Choroid plexus epithelial cell (primary cell): ENCODE measurements around the gene ARIH1.
A peak's percentile ranks its signal among the peaks of the same experiment; 100 is the strongest.

ENCODE experiments used
- DNase-seq: peaks from one replicate; pipeline ENCODE4 v3.0.0-alpha.2; 2010; ENCODE audit warnings: low read depth
- H3K4me3 ChIP-seq: 2 replicates; pipeline ENCODE4 v1.5.1; 2011; ENCODE audit warnings: low read depth, mild to moderate bottlenecking, control low read depth, low read length, moderate library complexity
- TF ChIP-seq, protein P1 (sequence below): conservative IDR thresholded peaks from 2 replicates; pipeline ENCODE4 v1.5.1; 2011; ENCODE audit warnings: low read depth, mild to moderate bottlenecking, control low read depth, inconsistent platforms, low read length, moderate library complexity

Gene ARIH1

DNA sequence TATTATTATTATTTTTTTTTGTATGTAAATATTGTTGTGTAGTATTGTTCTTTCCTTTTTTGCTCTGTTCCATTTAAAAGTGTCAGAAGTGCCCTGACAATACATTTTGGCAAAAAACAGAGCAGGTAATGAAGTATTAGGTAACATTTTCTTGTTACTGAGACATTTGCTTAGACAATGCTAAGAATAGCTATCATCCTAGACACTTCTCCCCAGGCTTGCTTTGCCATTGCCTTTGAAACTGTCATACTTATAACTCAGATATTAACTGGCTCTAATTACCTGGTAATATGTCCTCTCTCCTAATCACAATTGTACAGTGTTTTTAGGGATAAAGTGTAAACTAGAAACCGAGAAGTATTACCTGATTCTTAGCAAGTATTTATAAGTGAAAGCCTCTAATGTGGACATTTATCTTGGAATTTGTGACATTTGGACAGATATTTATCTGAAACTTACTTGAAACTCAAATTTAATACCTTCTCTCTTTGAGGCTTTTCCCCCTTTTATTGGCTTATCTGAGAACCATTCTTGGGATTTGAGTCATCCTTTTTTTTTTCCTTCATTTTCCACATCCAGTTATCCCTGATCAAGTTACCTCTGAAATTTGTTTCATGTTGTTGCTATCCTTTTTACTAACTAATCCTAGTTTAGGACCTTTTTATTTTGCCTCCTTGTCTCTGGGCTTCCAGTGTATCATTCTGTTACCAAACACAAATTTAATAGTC is 13.1 kb downstream of the ARIH1 start:
- H3K4me3 ChIP-seq, result no peak overlapping the region
- TF ChIP-seq, protein P1, sequence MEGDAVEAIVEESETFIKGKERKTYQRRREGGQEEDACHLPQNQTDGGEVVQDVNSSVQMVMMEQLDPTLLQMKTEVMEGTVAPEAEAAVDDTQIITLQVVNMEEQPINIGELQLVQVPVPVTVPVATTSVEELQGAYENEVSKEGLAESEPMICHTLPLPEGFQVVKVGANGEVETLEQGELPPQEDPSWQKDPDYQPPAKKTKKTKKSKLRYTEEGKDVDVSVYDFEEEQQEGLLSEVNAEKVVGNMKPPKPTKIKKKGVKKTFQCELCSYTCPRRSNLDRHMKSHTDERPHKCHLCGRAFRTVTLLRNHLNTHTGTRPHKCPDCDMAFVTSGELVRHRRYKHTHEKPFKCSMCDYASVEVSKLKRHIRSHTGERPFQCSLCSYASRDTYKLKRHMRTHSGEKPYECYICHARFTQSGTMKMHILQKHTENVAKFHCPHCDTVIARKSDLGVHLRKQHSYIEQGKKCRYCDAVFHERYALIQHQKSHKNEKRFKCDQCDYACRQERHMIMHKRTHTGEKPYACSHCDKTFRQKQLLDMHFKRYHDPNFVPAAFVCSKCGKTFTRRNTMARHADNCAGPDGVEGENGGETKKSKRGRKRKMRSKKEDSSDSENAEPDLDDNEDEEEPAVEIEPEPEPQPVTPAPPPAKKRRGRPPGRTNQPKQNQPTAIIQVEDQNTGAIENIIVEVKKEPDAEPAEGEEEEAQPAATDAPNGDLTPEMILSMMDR, result no peak
- peak; percentile 18 for DNase-seq

DNA sequence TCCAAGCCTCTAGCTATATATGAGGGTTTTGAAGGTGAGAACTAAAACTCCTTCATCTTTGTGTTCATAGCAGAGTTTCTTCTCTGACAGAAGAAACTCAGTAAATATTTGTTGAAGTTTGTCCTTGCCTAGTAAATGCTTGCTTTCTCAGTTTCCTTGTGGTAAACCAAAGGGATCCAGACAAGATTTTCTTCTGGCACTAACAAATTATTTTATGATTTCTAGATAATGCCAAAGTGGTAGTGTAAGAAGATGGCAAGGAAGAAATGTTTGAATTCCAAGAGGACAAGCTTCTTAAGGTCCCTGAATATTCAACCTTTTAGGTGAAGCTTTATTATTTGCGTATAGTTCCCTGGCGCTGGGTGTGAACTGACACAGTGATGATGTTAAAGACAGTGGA is 14.4 kb downstream of the ARIH1 start:
- TF ChIP-seq, protein P1, result no peak

DNA sequence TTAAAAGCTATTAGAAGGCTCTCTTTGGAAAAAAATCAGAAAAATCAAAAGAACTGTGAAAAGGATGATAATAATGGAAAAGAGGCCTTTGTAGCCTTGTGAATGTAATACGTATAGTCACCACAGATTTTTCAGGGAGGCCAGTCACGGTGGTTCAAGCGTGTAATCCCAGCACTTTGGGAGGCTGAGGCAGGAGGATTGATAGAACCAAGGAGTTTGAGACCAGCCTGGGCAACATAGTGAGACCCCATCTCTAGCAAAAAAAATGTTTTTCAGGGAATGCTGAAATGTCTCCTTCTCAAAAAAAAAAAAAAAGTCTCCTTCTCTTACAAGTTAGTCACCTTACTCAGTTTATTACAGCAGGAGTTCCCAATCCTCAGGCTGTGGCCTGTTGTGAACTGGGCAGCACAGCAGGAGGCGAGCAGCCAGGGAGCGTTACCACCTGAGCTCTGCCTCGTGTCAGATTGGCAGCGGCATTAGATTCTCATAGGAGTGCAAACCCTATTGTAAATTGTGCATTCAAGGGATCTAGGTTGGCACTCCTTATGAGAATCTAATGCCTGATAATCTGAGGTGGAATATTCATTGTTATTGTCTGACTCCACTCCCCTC is 15.9 kb downstream of the ARIH1 start:
- DNase-seq, result no peak
- TF ChIP-seq, protein P1, result no peak
- no peak overlapping the region for H3K4me3 ChIP-seq

More for the DNA sequence above, 14.4 kb downstream of the ARIH1 start:
- no peak for DNase-seq
- H3K4me3 ChIP-seq, result no peak overlapping the region

DNA sequence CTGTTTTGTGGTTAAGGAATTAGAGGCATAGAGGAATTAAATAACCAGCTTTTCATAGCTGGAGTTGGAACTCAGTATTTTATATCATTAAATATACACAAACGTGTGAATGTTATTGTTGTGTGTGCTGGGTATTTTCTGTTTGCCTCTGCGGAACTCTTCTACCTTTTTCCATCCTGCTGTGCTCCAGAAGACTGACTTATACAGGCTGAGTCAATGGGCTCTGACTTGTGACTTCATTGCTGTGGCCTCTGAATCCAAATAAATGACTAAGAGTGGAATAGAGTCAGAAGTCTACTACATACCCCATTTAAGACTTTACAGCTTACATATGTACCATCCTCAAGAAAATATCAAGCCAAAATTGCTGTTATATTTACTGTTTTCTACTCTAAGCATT is 17.6 kb downstream of the ARIH1 start:
- H3K4me3 ChIP-seq, result no peak overlapping the region
- DNase-seq, result peak; percentile 73
- TF ChIP-seq, protein P1, result no peak

DNA sequence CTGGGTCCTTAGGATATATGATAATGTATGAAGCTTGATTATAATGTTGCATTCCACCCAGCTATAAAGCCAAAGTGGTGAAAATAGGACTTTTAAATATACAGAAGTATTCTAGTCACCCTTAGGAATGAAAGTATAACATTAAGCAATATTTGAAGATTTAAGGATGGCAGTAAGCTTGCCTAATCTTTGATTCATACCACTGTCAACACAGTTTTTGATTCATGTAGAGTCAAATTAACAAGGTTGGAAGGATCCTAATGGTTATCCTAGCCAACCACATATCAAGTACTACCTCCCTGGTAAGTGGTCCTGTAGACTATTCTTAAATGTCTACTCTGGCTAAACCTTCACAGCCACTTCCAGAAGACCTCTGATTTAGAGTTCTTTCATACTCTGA is 18.6 kb downstream of the ARIH1 start:
- no peak overlapping the region for H3K4me3 ChIP-seq
- TF ChIP-seq, protein P1, result no peak
- peak; percentile 25 for DNase-seq

DNA sequence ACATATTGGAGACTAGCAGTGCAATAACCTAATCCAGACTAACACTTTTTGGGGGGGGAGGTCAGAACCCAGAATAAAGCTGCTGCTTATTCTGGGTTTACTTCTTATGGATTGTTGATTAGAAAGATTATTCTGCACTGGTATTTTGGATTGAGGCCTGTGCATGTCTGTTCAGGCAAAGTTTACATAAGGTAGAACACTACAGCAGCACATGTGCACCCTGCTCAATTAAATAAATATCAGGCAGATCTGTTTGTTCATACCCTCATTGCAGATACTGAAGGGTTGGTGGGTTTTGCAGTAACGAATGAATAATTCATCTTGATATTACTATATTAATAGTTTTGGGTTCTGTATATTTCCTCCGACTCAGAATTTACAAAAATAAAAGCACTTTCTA is 19.1 kb downstream of the ARIH1 start:
- no peak overlapping the region for H3K4me3 ChIP-seq
- TF ChIP-seq, protein P1, result no peak
- DNase-seq, result no peak

DNA sequence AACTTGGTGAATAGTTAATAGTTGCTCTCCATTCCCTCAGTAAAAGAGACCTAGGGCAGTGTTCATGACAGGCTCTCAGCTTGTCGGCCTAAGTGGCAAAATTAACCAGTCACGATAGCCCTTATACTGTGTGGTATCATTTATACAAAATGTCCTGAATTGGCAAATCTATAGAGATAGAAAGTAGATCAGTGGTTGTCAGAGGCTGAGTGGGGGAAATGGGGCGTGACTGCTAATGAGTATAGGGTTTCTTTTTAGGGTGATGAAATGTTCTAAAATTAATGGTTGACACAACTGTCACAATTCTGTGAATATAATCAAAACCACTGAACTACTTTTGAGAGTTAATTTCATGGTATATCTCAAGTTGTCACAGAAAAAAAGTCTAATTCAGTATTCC is 20.9 kb downstream of the ARIH1 start:
- no peak for DNase-seq
- H3K4me3 ChIP-seq, result no peak overlapping the region
- TF ChIP-seq, protein P1, result no peak
